HepG2 (cell line): ENCODE data around the gene SLC16A13. TPM values are rescaled to one million over a fixed set of nuclear protein-coding genes. Genes with fewer than 3 reads are reported as not detected.

ENCODE experiments used
- ATAC-seq: fragments of 200-7000 bp; cut with Tn5 transposase; 3 replicates; pipeline ENCODE4 v1.9.1; 2020; ENCODE audit warnings: mild to moderate bottlenecking, moderate library complexity
- BruUV-seq: library from RNA; stranded (reverse); fragments of 400-500 nt; replicated peaks from 2 replicates; lab custom pipeline; 2021; lab: Mats Ljungman, UMichigan
- CTCF ChIA-PET: fragments of 300-600 bp; formaldehyde crosslinking; extraction: SDS; loops from one replicate; lab custom pipeline; 2021; ENCODE audit warnings: low total read pairs, inconsistent platforms, low intra/inter-chr PET ratio; lab: Yijun Ruan, JAX
- POLR2A ChIA-PET: fragments of 350-600 bp; sonication (Branson Sonifier 250); formaldehyde crosslinking; loops from one replicate; lab custom pipeline; 2020; ENCODE audit warnings: antibody characterized with exemption, inconsistent platforms; lab: Yijun Ruan, JAX
- DNase-seq: peaks from one replicate; pipeline ENCODE4 v3.0.0-alpha.2; 2015; ENCODE audit warnings: low spot score
- FAIRE-seq: peaks from 3 replicates; lab custom pipeline; 2011; peaks lifted over from hg19 to GRCh38; lab: Jason Lieb, UNC
- H2AFZ ChIP-seq: one replicate; pipeline ENCODE4 v1.6.1; 2011; ENCODE audit warnings: low read length, inconsistent platforms
- H3K27ac ChIP-seq: fragments of 300-600 bp; 3 replicates; pipeline ENCODE4 v1.8.0; 2011; ENCODE audit warnings: mixed run types, mild to moderate bottlenecking, mixed read lengths, low read length, inconsistent platforms; ENCODE audit not compliant: insufficient read depth; ENCODE audit errors: extremely low read length
- H3K27me3 ChIP-seq, 2 experiments: fragments of 200-600 bp in 1 of 2; 2 replicates in 1 of 2; 3 replicates in 1 of 2; pipeline versions ENCODE4 v1.6.0 to v1.8.0; 2011; ENCODE audit warnings: low read length in 2 of 2, mild to moderate bottlenecking in 2 of 2, moderate library complexity in 2 of 2, inconsistent platforms in 1 of 2; ENCODE audit not compliant: insufficient read depth in 2 of 2, control insufficient read depth in 1 of 2
- H3K36me3 ChIP-seq, 2 experiments: fragments of 200-600 bp in 1 of 2; replicated peaks in 1 of 2; 2 replicates in 1 of 2; 3 replicates in 1 of 2; pipeline versions ENCODE4 v1.5.1 to v1.8.0; 2011; ENCODE audit warnings: low read length in 2 of 2, inconsistent platforms in 1 of 2; ENCODE audit not compliant: insufficient read depth in 2 of 2, control insufficient read depth in 1 of 2
- H3K4me1 ChIP-seq: 2 replicates; pipeline ENCODE4 v1.5.1; 2012; ENCODE audit warnings: low read length, inconsistent platforms; ENCODE audit not compliant: insufficient read depth
- H3K4me2 ChIP-seq: 2 replicates; pipeline ENCODE4 v1.6.0; 2011; ENCODE audit warnings: low read depth, low read length, inconsistent platforms
- H3K4me3 ChIP-seq, 3 experiments: fragments of 200-600 bp in 1 of 3; sonication (generic), shearing (Covaris generic) in 1 of 3; replicated peaks in 1 of 3; 2 replicates each; pipeline ENCODE4 v1.5.1; 2011 to 2016; ENCODE audit warnings: low read length in 3 of 3, inconsistent platforms in 2 of 3, low read depth in 2 of 3, mild to moderate bottlenecking in 2 of 3, control low read depth in 1 of 3, mixed read lengths in 1 of 3; ENCODE audit not compliant: insufficient read depth in 1 of 3
- H3K79me2 ChIP-seq: one replicate; pipeline ENCODE4 v1.6.1; 2011; ENCODE audit warnings: low read length, inconsistent platforms; ENCODE audit not compliant: insufficient read depth
- H3K9ac ChIP-seq: 2 replicates; pipeline ENCODE4 v1.6.0; 2011; ENCODE audit warnings: mild to moderate bottlenecking, low read depth, low read length, inconsistent platforms; ENCODE audit not compliant: insufficient read depth
- H3K9me3 ChIP-seq: 2 replicates; pipeline ENCODE4 v1.5.1; 2012; ENCODE audit warnings: mild to moderate bottlenecking, low read length
- H4K20me1 ChIP-seq: 2 replicates; pipeline ENCODE4 v1.6.0; 2011; ENCODE audit warnings: inconsistent platforms, mild to moderate bottlenecking, low read length, moderate library complexity; ENCODE audit not compliant: insufficient read depth
- DPF2 ChIP-seq: sonication (generic); formaldehyde crosslinking; IDR thresholded peaks from 2 replicates; pipeline ENCODE4 v1.4.0; 2020; ENCODE audit warnings: mild to moderate bottlenecking, low read depth, missing genetic modification reagents, borderline replicate concordance
- HDAC6 ChIP-seq: fragments of 200-600 bp; sonication (generic); IDR thresholded peaks from 2 replicates; pipeline ENCODE4 v1.7.0; 2017; ENCODE audit warnings: mild to moderate bottlenecking, antibody characterized with exemption, low read length, low read depth
- NKX3-1 ChIP-seq: sonication (generic); formaldehyde crosslinking; IDR thresholded peaks from 2 replicates; pipeline ENCODE4 v1.5.0; 2020; ENCODE audit warnings: missing genetic modification reagents
- NR3C1 ChIP-seq: sonication (generic); formaldehyde crosslinking; IDR thresholded peaks from 2 replicates; pipeline ENCODE4 v1.4.0; 2020; ENCODE audit warnings: missing genetic modification reagents
- ZC3H13 ChIP-seq: sonication (generic); formaldehyde crosslinking; IDR thresholded peaks from 2 replicates; pipeline ENCODE4 v1.8.1; 2023; ENCODE audit warnings: mild to moderate bottlenecking, missing genetic modification reagents, moderate library complexity
- ZFAT ChIP-seq: sonication (generic); formaldehyde crosslinking; conservative IDR thresholded peaks from 2 replicates; pipeline ENCODE4 v1.8.1; 2023; ENCODE audit warnings: missing genetic modification reagents, inconsistent platforms
- ZFP1 ChIP-seq: IDR thresholded peaks from 2 replicates; pipeline ENCODE4 v1.6.1; 2016
- ZNF143 ChIP-seq: sonication (generic); formaldehyde crosslinking; IDR thresholded peaks from 2 replicates; pipeline ENCODE4 v1.4.0; 2020; ENCODE audit warnings: missing genetic modification reagents
- ZNF17 ChIP-seq: sonication (generic); formaldehyde crosslinking; IDR thresholded peaks from 2 replicates; pipeline ENCODE4 v1.5.0; 2020; ENCODE audit warnings: mild to moderate bottlenecking, missing genetic modification reagents
- ZNF260 ChIP-seq: sonication (generic); formaldehyde crosslinking; IDR thresholded peaks from 2 replicates; pipeline ENCODE4 v1.4.0; 2020; ENCODE audit warnings: missing genetic modification reagents, low read depth, mild to moderate bottlenecking, borderline replicate concordance
- ZNF343 ChIP-seq: sonication (generic); formaldehyde crosslinking; IDR thresholded peaks from 2 replicates; pipeline ENCODE4 v1.4.0; 2020; ENCODE audit warnings: mild to moderate bottlenecking, missing genetic modification reagents
- ZNF761 ChIP-seq: sonication (generic); formaldehyde crosslinking; conservative IDR thresholded peaks from 2 replicates; pipeline ENCODE4 v1.4.0; 2020; ENCODE audit warnings: mild to moderate bottlenecking, missing genetic modification reagents
- WGBS: methylation state at CpG from one replicate; pipeline ENCODE4 v1.1.6; 2017; ENCODE audit warnings: low lambda C conversion rate; 5-methylcytosine and 5-hydroxymethylcytosine counted together
- in situ Hi-C: cut with HindIII; loops from 2 replicates; pipeline ENCODE4 v1.10.0; 2017; ENCODE audit warnings: low pct_unique_long_range_greater_than_20kb; ENCODE audit not compliant: extremely low pct_ligation_motif_present
- intact Hi-C: fragments of 100-400 bp; cut with micrococcal nuclease; formaldehyde crosslinking; loops from one replicate; pipeline ENCODE4 v1.10.0; 2022; ENCODE audit not compliant: unreplicated experiment
- polyA plus RNA-seq, 8 experiments: library from polyadenylated mRNA; depleted of rRNA in 3 of 8; stranded (reverse) in 7 of 8; unstranded in 1 of 8; fragments of >200 nt; fragmentation: Illumina TruSeq in 4 of 8; extraction: Trizol in 4 of 8; gene quantifications; 2 replicates each; pipeline versions ENCODE4 v1.2.1 to v1.2.3, GENCODE V29; 2011 to 2016; ENCODE audit warnings: low read depth in 4 of 8, missing spikeins in 1 of 8, mixed read lengths in 1 of 8; ENCODE audit not compliant: insufficient read depth in 1 of 8
- total RNA-seq, 5 experiments: library from RNA; depleted of rRNA; stranded (reverse); fragments of >200 nt; fragmentation: Illumina TruSeq; extraction: Trizol; gene quantifications; 2 replicates each; pipeline ENCODE4 v1.2.3, GENCODE V29; 2016; ENCODE audit warnings: low read depth in 1 of 5
- TF ChIP-seq, protein P1 (sequence below): sonication (generic); formaldehyde crosslinking; IDR thresholded peaks from 2 replicates; pipeline ENCODE4 v1.4.0; 2020; ENCODE audit warnings: missing genetic modification reagents
- TF ChIP-seq, protein P2 (sequence below): sonication (generic); formaldehyde crosslinking; IDR thresholded peaks from 2 replicates; pipeline ENCODE4 v1.4.0; 2020; ENCODE audit warnings: missing genetic modification reagents
- TF ChIP-seq, protein P3 (sequence below): sonication (generic); formaldehyde crosslinking; IDR thresholded peaks from 2 replicates; pipeline ENCODE4 v1.4.0; 2020; ENCODE audit warnings: low read depth, missing genetic modification reagents
- TF ChIP-seq, protein P4 (sequence below), 2 experiments: fragments of 450-650 bp in 1 of 2; sonication (generic) in 1 of 2; formaldehyde crosslinking; IDR thresholded peaks; 2 replicates each; pipeline versions ENCODE4 v1.5.0 to v1.8.0; 2020 to 2022; ENCODE audit warnings: mild to moderate bottlenecking in 1 of 2, missing genetic modification reagents in 1 of 2

The SLC16A13 gene
- total and polyA plus RNA-seq, 2 of the 13 experiments (the other 11 are each of a cell fraction or from before 2014, with no cell fraction given) = 2.2 to 3.0 TPM

DNA sequence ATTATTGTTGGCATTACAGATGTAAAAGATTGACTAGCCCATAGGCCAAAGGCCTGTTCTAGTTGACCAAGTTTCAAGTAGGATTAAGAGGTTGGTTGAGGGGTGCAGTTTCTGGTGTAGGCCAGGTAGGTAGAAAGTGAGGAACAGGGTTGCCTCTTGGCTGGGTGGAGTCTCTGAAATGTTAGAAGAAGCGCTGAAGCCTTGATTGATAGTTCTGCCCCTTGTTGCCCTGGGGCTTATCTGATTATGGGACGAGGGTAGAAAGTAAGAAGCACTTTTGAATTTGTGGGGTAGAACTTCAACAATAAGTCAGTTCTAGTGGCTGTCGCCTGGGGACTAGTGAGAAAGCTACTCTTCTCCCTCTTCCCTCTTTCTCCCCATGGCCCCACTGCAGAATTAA is 6.7 kb upstream of the SLC16A13 start:
- in situ Hi-C loops (no loop called here), intact Hi-C loops (loop anchor here (10.0 kb wide), 1 partner anchor 184 kb away; no protein-coding TSS in a partner anchor)
- Histone ChIP-seq H2AFZ (no peak overlapping the region), H3K9me3 (no peaks in the 10 kb centered on the region), H3K4me1 (peaks cover 29% of the 10 kb centered on the region), H3K27me3 (peaks cover 1 to 24% of the 10 kb centered on the region in 2 experiments; a peak in 3 of 5 replicates), H3K36me3 (no peaks in the 10 kb centered on the region), H3K4me3 (no peak overlapping the region), H3K4me2 (no peak overlapping the region), H3K9ac (no peak overlapping the region), H3K27ac (no peak overlapping the region), H3K79me2 (no peaks in the 10 kb centered on the region), H4K20me1 (no peaks in the 10 kb centered on the region)
- no peak for DNase-seq
- WGBS = 4% methylated on average over 3 of the region's 3 CpGs
- no peak for FAIRE-seq
- no TSS peak for BruUV-seq
- ATAC-seq = no peak
- CTCF ChIA-PET = no interaction called here
- no peak for TF ChIP-seq DPF2 (CRISPR knock-in tag)
- no peak for TF ChIP-seq ZNF260 (CRISPR knock-in tag)
- TF ChIP-seq, protein P1, sequence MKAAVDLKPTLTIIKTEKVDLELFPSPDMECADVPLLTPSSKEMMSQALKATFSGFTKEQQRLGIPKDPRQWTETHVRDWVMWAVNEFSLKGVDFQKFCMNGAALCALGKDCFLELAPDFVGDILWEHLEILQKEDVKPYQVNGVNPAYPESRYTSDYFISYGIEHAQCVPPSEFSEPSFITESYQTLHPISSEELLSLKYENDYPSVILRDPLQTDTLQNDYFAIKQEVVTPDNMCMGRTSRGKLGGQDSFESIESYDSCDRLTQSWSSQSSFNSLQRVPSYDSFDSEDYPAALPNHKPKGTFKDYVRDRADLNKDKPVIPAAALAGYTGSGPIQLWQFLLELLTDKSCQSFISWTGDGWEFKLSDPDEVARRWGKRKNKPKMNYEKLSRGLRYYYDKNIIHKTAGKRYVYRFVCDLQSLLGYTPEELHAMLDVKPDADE (CRISPR knock-in tag) = no peak
- no peak for TF ChIP-seq ZC3H13 (CRISPR knock-in tag)
- TF ChIP-seq ZNF343 (CRISPR knock-in tag) = no peak
- TF ChIP-seq NKX3-1 (CRISPR knock-in tag) = no peak
- no peak for TF ChIP-seq ZFAT
- TF ChIP-seq, protein P2, sequence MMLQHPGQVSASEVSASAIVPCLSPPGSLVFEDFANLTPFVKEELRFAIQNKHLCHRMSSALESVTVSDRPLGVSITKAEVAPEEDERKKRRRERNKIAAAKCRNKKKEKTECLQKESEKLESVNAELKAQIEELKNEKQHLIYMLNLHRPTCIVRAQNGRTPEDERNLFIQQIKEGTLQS = no peak
- TF ChIP-seq HDAC6 = no peak
- TF ChIP-seq ZNF17 (CRISPR knock-in tag) = no peak
- no peak for TF ChIP-seq NR3C1 (CRISPR knock-in tag)
- TF ChIP-seq, protein P3, sequence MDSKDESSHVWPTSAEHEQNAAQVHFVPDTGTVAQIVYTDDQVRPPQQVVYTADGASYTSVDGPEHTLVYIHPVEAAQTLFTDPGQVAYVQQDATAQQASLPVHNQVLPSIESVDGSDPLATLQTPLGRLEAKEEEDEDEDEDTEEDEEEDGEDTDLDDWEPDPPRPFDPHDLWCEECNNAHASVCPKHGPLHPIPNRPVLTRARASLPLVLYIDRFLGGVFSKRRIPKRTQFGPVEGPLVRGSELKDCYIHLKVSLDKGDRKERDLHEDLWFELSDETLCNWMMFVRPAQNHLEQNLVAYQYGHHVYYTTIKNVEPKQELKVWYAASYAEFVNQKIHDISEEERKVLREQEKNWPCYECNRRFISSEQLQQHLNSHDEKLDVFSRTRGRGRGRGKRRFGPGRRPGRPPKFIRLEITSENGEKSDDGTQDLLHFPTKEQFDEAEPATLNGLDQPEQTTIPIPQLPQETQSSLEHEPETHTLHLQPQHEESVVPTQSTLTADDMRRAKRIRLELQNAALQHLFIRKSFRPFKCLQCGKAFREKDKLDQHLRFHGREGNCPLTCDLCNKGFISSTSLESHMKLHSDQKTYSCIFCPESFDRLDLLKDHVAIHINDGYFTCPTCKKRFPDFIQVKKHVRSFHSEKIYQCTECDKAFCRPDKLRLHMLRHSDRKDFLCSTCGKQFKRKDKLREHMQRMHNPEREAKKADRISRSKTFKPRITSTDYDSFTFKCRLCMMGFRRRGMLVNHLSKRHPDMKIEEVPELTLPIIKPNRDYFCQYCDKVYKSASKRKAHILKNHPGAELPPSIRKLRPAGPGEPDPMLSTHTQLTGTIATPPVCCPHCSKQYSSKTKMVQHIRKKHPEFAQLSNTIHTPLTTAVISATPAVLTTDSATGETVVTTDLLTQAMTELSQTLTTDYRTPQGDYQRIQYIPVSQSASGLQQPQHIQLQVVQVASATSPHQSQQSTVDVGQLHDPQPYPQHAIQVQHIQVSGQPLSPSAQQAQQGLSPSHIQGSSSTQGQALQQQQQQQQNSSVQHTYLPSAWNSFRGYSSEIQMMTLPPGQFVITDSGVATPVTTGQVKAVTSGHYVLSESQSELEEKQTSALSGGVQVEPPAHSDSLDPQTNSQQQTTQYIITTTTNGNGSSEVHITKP = no peak
- TF ChIP-seq ZFP1 (CRISPR knock-in tag) = no peak
- no peak for TF ChIP-seq ZNF761 (CRISPR knock-in tag)
- no peak for TF ChIP-seq ZNF143 (CRISPR knock-in tag)
- TF ChIP-seq, protein P4, sequence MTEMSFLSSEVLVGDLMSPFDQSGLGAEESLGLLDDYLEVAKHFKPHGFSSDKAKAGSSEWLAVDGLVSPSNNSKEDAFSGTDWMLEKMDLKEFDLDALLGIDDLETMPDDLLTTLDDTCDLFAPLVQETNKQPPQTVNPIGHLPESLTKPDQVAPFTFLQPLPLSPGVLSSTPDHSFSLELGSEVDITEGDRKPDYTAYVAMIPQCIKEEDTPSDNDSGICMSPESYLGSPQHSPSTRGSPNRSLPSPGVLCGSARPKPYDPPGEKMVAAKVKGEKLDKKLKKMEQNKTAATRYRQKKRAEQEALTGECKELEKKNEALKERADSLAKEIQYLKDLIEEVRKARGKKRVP (CRISPR knock-in tag; IDR thresholded peaks at IDR 0.05) = no peak
- TF ChIP-seq, all 625 proteins: peak for 0
- POLR2A ChIA-PET = no interaction called here
